WTC11 (cell line): ENCODE results near the gene SPACA7. TPM values are rescaled to one million over a fixed set of nuclear protein-coding genes. Genes with fewer than 3 reads are reported as not detected.

Experiments
- ATAC-seq: fragments of 200-7000 bp; cut with Tn5 transposase; 2 replicates; pipeline ENCODE4 v1.10.0; 2021; ENCODE audit warnings: mild to moderate bottlenecking, moderate library complexity
- CTCF ChIA-PET: fragments of 300-600 bp; sonication (Branson Sonifier 250); formaldehyde crosslinking; loops from one replicate; lab custom pipeline; 2021; ENCODE audit warnings: antibody characterized with exemption; lab: Charles Lee
- POLR2A ChIA-PET: fragments of 350-600 bp; sonication (Branson Sonifier 250); formaldehyde crosslinking; loops from one replicate; lab custom pipeline; 2021; ENCODE audit warnings: antibody characterized with exemption; lab: Charles Lee
- DNase-seq: peaks from one replicate; pipeline ENCODE4 v3.0.0; 2021; ENCODE audit warnings: low spot score
- H3K27ac Mint-ChIP-seq: 2 replicates; pipeline ENCODE4 v1.8.0; 2021; ENCODE audit warnings: mixed read lengths
- H3K27me3 Mint-ChIP-seq: 2 replicates; pipeline ENCODE4 v1.8.0; 2021; ENCODE audit warnings: low read depth, mild to moderate bottlenecking, moderate library complexity, mixed read lengths
- H3K36me3 Mint-ChIP-seq: 2 replicates; pipeline ENCODE4 v1.8.0; 2021; ENCODE audit warnings: mixed read lengths
- H3K4me1 Mint-ChIP-seq: 2 replicates; pipeline ENCODE4 v1.8.0; 2022; ENCODE audit warnings: mixed read lengths
- H3K4me3 Mint-ChIP-seq: 2 replicates; pipeline ENCODE4 v1.8.0; 2021; ENCODE audit warnings: mild to moderate bottlenecking, moderate library complexity, mixed read lengths
- H3K9me3 Mint-ChIP-seq: 2 replicates; pipeline ENCODE4 v1.8.0; 2021; ENCODE audit warnings: mixed read lengths
- AFF4 ChIP-seq: sonication (generic); formaldehyde crosslinking; IDR thresholded peaks from 2 replicates; pipeline ENCODE4 v1.8.1; 2023; ENCODE audit warnings: mild to moderate bottlenecking, missing genetic modification reagents, borderline replicate concordance
- AR ChIP-seq: fragments of 250-450 bp; sonication (Bioruptor Pico); IDR thresholded peaks from 2 replicates; pipeline ENCODE4 v1.9.0; 2021; ENCODE audit warnings: mild to moderate bottlenecking
- ATF3 ChIP-seq: sonication (generic); formaldehyde crosslinking; conservative IDR thresholded peaks from 2 replicates; pipeline ENCODE4 v1.8.1; 2022; ENCODE audit warnings: mild to moderate bottlenecking, missing genetic modification reagents
- CBFB ChIP-seq: sonication (generic); formaldehyde crosslinking; IDR thresholded peaks from 2 replicates; pipeline ENCODE4 v1.8.1; 2022; ENCODE audit warnings: mild to moderate bottlenecking, low read depth, missing genetic modification reagents
- FOXK1 ChIP-seq: sonication (generic); formaldehyde crosslinking; IDR thresholded peaks from 2 replicates; pipeline ENCODE4 v1.8.0; 2022; ENCODE audit warnings: mild to moderate bottlenecking, moderate library complexity, missing genetic modification reagents
- JUN ChIP-seq: sonication (generic); formaldehyde crosslinking; IDR thresholded peaks from 2 replicates; pipeline ENCODE4 v1.8.0; 2023; ENCODE audit warnings: mild to moderate bottlenecking, missing genetic modification reagents
- NR3C1 ChIP-seq: sonication (generic); formaldehyde crosslinking; conservative IDR thresholded peaks from 2 replicates; pipeline ENCODE4 v1.8.1; 2023; ENCODE audit warnings: low read depth, mild to moderate bottlenecking, missing genetic modification reagents
- PREB ChIP-seq: sonication (generic); formaldehyde crosslinking; IDR thresholded peaks from 2 replicates; pipeline ENCODE4 v1.8.1; 2022; ENCODE audit warnings: mild to moderate bottlenecking, missing genetic modification reagents, moderate library complexity, borderline replicate concordance
- SMAD4 ChIP-seq: sonication (generic); formaldehyde crosslinking; IDR thresholded peaks from 2 replicates; pipeline ENCODE4 v1.8.0; 2022; ENCODE audit warnings: mild to moderate bottlenecking, missing genetic modification reagents
- TEAD4 ChIP-seq: sonication (generic); formaldehyde crosslinking; IDR thresholded peaks from 2 replicates; pipeline ENCODE4 v1.8.0; 2022; ENCODE audit warnings: mild to moderate bottlenecking, missing genetic modification reagents
- USF2 ChIP-seq: sonication (generic); formaldehyde crosslinking; IDR thresholded peaks from 2 replicates; pipeline ENCODE4 v1.8.1; 2023; ENCODE audit warnings: mild to moderate bottlenecking, missing genetic modification reagents, moderate library complexity
- ZMAT4 ChIP-seq: fragments of 250-450 bp; sonication (Bioruptor Pico); IDR thresholded peaks from 2 replicates; pipeline ENCODE4 v1.9.0; 2021; ENCODE audit warnings: mild to moderate bottlenecking
- ZNF138 ChIP-seq: sonication (generic); formaldehyde crosslinking; conservative IDR thresholded peaks from 2 replicates; pipeline ENCODE4 v1.8.1; 2022; ENCODE audit warnings: mild to moderate bottlenecking, moderate library complexity, missing genetic modification reagents
- ZNF317 ChIP-seq: sonication (generic); formaldehyde crosslinking; IDR thresholded peaks from 2 replicates; pipeline ENCODE4 v1.8.1; 2023; ENCODE audit warnings: low read depth, mild to moderate bottlenecking, moderate library complexity, missing genetic modification reagents, borderline replicate concordance
- ZNF396 ChIP-seq: fragments of 250-450 bp; sonication (Bioruptor Pico); IDR thresholded peaks from 2 replicates; pipeline ENCODE4 v1.8.0; 2021; ENCODE audit warnings: mild to moderate bottlenecking, moderate library complexity, borderline replicate concordance
- ZNF671 ChIP-seq: fragments of 250-450 bp; sonication (Bioruptor Pico); IDR thresholded peaks from 2 replicates; pipeline ENCODE4 v1.8.0; 2021; ENCODE audit warnings: mild to moderate bottlenecking
- total RNA-seq: library from RNA; stranded (reverse); gene quantifications from 3 replicates; pipeline ENCODE4 v1.2.3, GENCODE V29; 2021

SPACA7 gene
- total RNA-seq, 1 experiment from 2014 or later = not detected

- peak overlapping the region; percentile 62 for H3K4me3 Mint-ChIP-seq
- peaks cover 16% of the 10 kb centered on the region for H3K4me1 Mint-ChIP-seq
- ATAC-seq (peak; percentile 21; the same call in 1 of the 2 replicates), DNase-seq (no peak)
- no peak overlapping the region for H3K27ac Mint-ChIP-seq
- POLR2A ChIA-PET = interaction anchor here (0.6 to 1.1 kb wide), 3 partner anchors 259 to 1069 kb away, joined by 3 to 9 read pairs (median 3); no protein-coding TSS in a partner anchor
- H3K9me3 Mint-ChIP-seq = peaks cover 10% of the 10 kb centered on the region
- CTCF ChIA-PET = interaction anchor here (0.6 to 2.3 kb wide), 5 partner anchors 8 to 270 kb away, joined by 3 to 12 read pairs (median 5); no protein-coding TSS in a partner anchor
- H3K27me3 Mint-ChIP-seq = peaks cover 64% of the 10 kb centered on the region
- H3K36me3 Mint-ChIP-seq = peaks cover 3% of the 10 kb centered on the region; the same call in 1 of the 2 replicates
- TF ChIP-seq AR (CRISPR knock-in tag) = 0 out of 2 replicates have a peak, but pooled peaks have one; percentile 39
- TF ChIP-seq ZNF671 (CRISPR knock-in tag) = no peak
Observed at GRCh38 chr13:112331675-112332074, 44.5 kb upstream of the SPACA7 start.

GRCh38 chr13:112332727-112333126 is 43.4 kb upstream of the SPACA7 start:
- CTCF ChIA-PET = no interaction called here
- peaks cover 16% of the 10 kb centered on the region for H3K4me1 Mint-ChIP-seq
- DNase-seq = no peak
- H3K27me3 Mint-ChIP-seq = peaks cover 70% of the 10 kb centered on the region
- no peak overlapping the region for H3K27ac Mint-ChIP-seq
- peaks cover 9% of the 10 kb centered on the region for H3K36me3 Mint-ChIP-seq
- H3K4me3 Mint-ChIP-seq = no peak overlapping the region
- peaks cover 20% of the 10 kb centered on the region for H3K9me3 Mint-ChIP-seq
- TF ChIP-seq ZNF317 (CRISPR knock-in tag) = no peak
- TF ChIP-seq SMAD4 (CRISPR knock-in tag) = no peak
- no peak for TF ChIP-seq CBFB
- no peak for TF ChIP-seq ZMAT4 (CRISPR knock-in tag)
- TF ChIP-seq AR (CRISPR knock-in tag) = no peak
- TF ChIP-seq ZNF396 = no peak
- TF ChIP-seq ATF3 (CRISPR knock-in tag) = no peak
- POLR2A ChIA-PET = no interaction called here
- ATAC-seq = no peak

GRCh38 chr13:112333756-112334543 is 42.2 kb upstream of the SPACA7 start:
- Mint-ChIP-seq H3K4me3 (no peak overlapping the region), H3K36me3 (peaks cover 9% of the 10 kb centered on the region), H3K27ac (no peak overlapping the region), H3K9me3 (peaks cover 23% of the 10 kb centered on the region), H3K4me1 (peaks cover 16% of the 10 kb centered on the region), H3K27me3 (peaks cover 65% of the 10 kb centered on the region)
- TF ChIP-seq NR3C1 (CRISPR knock-in tag) (no peak), TEAD4 (CRISPR knock-in tag) (no peak), USF2 (no peak), ZNF671 (CRISPR knock-in tag) (no peak), AFF4 (no peak), JUN (CRISPR knock-in tag) (no peak), PREB (CRISPR knock-in tag) (no peak), ZNF138 (CRISPR knock-in tag) (no peak), FOXK1 (CRISPR knock-in tag) (no peak)
- CTCF ChIA-PET = interaction anchor here (1.3 kb wide), 1 partner anchor 111 kb away, joined by 4 read pairs; no protein-coding TSS in a partner anchor
- POLR2A ChIA-PET = no interaction called here
- no peak for ATAC-seq
- no peak for DNase-seq
